Stimulated activated CD8-positive, alpha-beta memory T cell treated with anti-CD3 and anti-CD28 coated beads, Interleukin-7, amount 100 ng/mL, for 24 hours (primary cell): ENCODE data around the gene MACF1.
"Not testable (repeated sequence)": the region's sequence is repeated elsewhere in the genome, so short reads cannot be mapped to it uniquely, and the experiment has no call there.

ENCODE experiments used
- DNase-seq: peaks from one replicate; pipeline ENCODE4 v3.0.0-alpha.2; 2020; ENCODE audit warnings: low read depth

The MACF1 gene, protein sequence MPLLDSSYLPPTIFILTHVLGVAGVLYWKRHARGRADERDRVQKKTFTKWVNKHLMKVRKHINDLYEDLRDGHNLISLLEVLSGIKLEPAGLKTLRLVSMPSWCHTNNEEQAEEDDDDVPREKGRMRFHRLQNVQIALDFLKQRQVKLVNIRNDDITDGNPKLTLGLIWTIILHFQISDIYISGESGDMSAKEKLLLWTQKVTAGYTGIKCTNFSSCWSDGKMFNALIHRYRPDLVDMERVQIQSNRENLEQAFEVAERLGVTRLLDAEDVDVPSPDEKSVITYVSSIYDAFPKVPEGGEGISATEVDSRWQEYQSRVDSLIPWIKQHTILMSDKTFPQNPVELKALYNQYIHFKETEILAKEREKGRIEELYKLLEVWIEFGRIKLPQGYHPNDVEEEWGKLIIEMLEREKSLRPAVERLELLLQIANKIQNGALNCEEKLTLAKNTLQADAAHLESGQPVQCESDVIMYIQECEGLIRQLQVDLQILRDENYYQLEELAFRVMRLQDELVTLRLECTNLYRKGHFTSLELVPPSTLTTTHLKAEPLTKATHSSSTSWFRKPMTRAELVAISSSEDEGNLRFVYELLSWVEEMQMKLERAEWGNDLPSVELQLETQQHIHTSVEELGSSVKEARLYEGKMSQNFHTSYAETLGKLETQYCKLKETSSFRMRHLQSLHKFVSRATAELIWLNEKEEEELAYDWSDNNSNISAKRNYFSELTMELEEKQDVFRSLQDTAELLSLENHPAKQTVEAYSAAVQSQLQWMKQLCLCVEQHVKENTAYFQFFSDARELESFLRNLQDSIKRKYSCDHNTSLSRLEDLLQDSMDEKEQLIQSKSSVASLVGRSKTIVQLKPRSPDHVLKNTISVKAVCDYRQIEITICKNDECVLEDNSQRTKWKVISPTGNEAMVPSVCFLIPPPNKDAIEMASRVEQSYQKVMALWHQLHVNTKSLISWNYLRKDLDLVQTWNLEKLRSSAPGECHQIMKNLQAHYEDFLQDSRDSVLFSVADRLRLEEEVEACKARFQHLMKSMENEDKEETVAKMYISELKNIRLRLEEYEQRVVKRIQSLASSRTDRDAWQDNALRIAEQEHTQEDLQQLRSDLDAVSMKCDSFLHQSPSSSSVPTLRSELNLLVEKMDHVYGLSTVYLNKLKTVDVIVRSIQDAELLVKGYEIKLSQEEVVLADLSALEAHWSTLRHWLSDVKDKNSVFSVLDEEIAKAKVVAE (N-terminal part only)

GRCh38 chr1:39204441-39205081 lies at the start of gene MACF1:
MACF1 (plus strand) TSS chr1:39204695; CDS start chr1:39205023, 328 bp downstream.
- DNase-seq = no peak

GRCh38 chr1:39157304-39157703 lies 47.2 kb upstream of the MACF1 start:
- DNase-seq = no peak

DNA sequence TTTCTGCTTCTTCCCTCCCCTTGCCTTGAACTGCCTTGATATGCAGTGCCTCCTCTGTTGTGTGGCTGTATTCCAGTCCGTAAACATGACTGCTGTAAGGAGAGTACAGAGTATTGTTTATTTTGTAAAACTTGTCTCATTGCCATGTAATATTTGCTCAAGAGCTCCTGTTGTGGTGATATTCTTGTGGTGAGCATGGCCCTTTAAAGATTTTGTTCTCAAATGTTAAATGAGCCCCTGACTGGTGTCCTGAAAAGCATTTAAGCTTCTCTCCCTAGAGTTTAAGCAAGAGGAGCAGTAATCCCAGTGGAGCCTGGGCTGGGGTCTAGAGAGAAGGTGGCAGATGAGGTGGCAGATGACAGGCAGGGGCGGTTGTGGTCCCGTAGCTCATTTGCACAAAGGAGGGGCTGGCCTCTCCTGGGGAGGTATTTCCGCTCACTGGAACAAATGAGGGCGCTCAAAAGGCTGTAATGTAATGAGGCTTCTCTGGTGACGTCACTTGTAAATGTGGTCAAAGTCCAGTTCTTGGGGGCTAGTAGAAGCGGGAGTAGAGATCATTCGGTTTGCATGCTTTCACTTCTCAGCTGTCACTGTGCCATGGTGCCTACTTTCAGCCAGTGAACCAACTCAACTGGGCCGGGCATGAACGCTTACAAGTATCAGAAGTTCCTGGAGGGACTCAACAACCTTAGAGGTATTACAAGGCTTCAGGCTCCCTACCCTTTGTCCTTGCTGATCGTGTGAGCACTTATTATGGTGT lies 46.0 kb upstream of the MACF1 start:
- no peak for DNase-seq

GRCh38 chr1:39159224-39160036 lies 45.1 kb upstream of the MACF1 start:
- no peak for DNase-seq

DNA sequence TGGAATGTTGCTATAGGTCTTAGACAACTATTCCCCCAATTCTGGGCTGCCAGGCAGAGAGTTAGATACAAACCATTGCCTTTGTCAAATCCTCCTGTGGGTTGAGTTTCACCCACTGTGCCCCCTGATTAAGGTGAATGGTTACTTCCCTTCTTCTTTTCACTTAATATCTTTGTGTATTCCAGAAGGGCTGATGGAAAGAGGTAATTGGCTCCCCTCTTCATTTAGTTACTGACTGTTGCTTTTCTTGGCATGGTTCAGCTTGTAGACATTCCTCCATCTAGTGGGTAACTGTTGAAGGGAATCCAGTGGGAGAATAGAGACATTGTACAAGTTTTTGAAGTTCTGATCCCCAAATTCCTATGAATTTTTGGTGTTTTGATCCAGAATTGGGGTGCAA lies 43.8 kb upstream of the MACF1 start:
- no peak for DNase-seq

- not testable (repeated sequence) for DNase-seq
Measured at GRCh38 chr1:39161811-39162210, 42.7 kb upstream of the MACF1 start.

DNA sequence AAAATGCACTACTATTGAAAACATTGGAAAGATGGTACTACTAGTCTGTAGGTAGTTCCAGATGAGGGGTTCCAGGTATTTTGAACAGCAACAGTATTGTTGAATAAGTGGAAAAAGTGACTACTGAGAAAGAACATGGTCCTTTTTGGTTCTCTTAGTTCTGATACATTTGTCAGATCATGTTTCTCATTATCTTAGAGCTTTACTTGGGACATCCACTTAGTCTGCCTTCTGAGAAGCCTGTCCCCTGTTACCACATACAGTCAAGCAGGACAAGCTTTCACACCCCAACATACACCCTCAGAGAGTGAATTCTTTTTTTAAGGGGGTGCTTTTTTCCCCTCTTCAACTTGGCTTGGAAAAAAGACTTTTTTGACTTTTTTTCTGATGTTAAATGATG lies 41.0 kb upstream of the MACF1 start:
- no peak for DNase-seq

- DNase-seq = no peak
Measured at GRCh38 chr1:39164256-39164655, 40.2 kb upstream of the MACF1 start.

GRCh38 chr1:39165049-39165448 lies 39.4 kb upstream of the MACF1 start:
- no peak for DNase-seq

DNA sequence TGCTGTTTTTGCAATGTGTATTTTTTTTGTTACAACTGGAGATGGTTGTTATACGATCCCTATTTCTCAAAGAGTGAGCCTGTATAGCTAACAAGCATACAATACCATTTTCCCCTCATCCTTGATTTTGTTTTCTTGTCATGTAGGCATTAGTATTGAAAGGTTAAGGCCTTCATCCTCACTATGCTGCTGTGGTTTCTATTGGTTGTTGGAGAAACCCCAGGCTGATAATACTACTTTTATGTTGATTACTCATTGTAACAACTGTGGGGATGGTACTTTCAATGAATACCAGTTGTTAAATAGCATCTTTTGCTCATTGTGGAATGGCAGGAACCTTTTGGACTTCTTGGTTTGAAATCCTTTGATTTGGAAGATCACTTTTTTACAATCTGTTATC lies 39.0 kb upstream of the MACF1 start:
- DNase-seq = no peak

GRCh38 chr1:39167632-39168209 lies 36.8 kb upstream of the MACF1 start:
- no peak for DNase-seq

DNA sequence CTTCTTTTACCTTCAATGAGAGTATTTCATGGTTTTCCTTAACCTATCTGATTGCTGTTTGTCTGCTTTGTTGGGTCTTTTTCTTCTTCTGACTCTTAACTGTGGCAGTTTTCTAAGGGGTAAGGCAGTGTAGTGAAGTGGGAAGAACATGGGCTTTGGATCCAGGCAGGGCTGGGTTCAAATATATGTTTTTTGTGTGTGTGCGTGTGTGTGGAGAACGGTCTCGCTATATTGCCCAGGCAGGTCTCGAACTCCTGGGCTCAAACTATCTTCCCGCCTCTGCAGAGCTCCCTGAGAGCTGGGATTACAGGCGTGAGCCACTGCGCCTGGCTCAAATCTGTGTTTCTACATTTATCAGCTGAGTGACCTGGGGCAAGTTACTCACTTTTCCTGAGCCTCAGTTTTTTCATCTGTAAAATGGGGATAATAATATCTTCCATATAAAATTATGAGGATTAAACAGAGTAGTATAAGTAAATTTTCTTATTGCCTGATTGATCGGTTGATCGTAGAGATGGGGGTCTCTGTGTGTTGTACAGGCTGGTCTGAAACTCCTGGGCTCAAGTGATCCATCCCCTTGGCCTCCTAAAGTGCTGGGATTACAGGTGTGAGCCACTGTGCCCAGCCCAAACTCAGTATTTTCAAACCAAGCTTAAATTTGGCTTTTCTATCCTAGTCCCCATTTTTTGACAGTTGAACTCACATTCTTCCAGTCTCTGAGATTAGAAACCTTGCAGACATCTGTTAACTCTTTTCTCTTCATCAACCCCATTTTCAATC lies 36.0 kb upstream of the MACF1 start:
- DNase-seq = no peak

GRCh38 chr1:39170731-39171667 lies 33.5 kb upstream of the MACF1 start:
- no peak for DNase-seq

GRCh38 chr1:39173119-39173994 lies 31.1 kb upstream of the MACF1 start:
- DNase-seq = no peak

DNA sequence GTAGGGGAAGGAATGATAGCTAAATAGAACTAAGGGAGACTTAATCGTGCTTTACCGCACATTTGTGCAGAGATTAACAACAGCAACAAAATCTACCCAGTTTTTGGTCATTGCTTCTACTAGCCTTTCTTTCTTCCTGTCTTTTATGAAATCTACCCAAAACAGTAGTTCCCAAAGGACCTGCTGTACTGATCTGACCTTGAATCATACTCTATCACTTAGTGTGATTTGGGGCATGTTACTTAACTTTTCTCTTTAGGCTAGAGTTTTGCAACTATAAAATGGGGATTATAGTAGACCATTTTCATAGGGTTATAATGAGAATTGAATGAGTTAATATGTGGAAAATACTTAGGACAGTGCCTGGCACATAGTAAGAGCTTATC lies 30.5 kb upstream of the MACF1 start:
- DNase-seq = no peak

DNA sequence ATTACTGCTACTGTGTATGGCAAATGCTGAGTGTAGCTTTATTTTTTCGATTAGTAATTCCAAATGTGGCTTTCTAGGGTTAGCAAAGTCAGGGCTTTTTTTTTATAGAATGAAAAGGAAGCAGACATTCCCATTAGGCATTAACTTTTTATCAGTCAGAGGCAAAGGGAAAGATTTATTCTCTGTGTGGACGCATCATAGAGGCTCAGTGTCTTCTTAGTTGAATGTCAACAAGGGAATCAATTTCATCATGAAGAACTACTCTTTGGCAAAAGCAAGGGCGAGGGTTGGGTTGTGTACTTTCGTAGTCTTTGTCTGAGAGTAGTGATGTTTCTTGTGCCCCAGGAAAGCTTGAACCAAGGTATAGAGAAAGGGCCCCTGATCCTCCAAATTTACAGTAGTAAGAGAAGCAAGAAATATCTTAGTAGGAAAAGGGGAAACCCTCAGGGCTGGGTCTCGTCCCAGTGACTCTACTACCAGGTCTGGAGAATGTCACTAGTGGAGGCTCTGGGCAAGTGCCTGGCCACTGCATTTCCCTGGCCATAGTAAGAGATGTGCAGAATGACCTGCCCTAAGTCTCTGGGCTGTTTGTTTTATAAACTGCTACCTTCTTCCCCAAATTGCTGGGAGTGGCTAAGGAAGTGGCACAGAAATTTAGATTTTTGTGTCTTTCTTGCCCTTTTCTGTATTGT lies 30.0 kb upstream of the MACF1 start:
- no peak for DNase-seq
